Measurements from ENCODE around the gene FRMPD4. TPM values are rescaled to one million over a fixed set of nuclear protein-coding genes. Genes with fewer than 3 reads are reported as not detected.
"Not testable (repeated sequence)": the region's sequence is repeated elsewhere in the genome, so short reads cannot be mapped to it uniquely, and the experiment has no call there.

The FRMPD4 gene
- total RNA-seq, 1 donor from 2014 or later = 2.8 TPM

- no peak for DNase-seq
- Histone ChIP-seq H3K9me3 (replicated peaks) (no peaks in the 10 kb centered on the region), H3K27ac (replicated peaks) (no peak overlapping the region), H3K36me3 (no peaks in the 10 kb centered on the region), H3K27me3 (ENCODE audit: low read depth) (no peaks in the 10 kb centered on the region), H3K4me3 (no peak overlapping the region), H3K4me1 (no peaks in the 10 kb centered on the region)
- no peak for TF ChIP-seq CTCF (IDR thresholded peaks at IDR 0.05; ENCODE audit: borderline replicate concordance)
- intact Hi-C loops (cut with micrococcal nuclease) = no loop called here
Observed at GRCh38 chrX:12505127-12505526, 366.9 kb downstream of the FRMPD4 start.

DNA sequence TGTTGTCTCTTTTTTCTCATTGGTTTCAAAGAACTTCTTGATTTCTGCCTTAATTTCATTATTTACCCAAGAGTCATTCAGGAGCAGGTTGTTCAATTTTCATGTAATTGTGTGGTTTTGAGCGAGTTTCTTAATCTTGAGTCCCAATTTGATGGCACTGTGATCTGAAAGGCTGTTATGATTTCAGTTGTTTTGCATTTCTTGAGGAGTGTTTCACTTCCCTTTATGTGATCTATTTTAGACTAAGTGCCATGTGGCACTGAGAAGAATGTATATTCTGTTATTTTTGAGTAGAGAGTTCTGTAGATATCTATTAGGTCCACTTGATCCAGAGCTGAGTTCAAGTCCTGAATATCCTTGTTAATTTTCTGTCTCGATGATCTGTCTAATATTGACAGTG is 377.1 kb downstream of the FRMPD4 start:
- H3K27me3 ChIP-seq (ENCODE audit: low read depth); H3K27ac ChIP-seq (replicated peaks); intact Hi-C loops (cut with micrococcal nuclease); DNase-seq; H3K36me3 ChIP-seq; H3K4me1 ChIP-seq; H3K4me3 ChIP-seq; H3K9me3 ChIP-seq (replicated peaks): not testable (repeated sequence)

DNA sequence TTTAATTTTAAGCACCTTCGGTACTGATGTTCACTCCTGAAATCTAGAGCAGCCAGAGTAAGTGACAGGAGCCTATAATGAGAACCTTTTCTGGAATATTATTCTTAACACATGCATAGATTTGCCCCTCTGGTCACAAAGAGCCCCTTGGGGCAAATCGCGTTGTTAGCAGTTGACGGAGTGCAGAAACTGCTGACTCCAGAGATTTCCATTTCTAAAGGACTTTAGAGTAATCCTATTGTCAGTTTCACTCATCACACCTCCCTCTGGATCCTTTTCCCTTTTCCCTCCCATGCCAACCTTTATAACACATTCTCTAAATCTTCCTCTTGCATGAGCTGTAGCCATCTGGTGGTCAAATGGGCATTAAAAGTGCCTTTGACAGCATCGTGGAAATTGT is 388.0 kb downstream of the FRMPD4 start:
- Histone ChIP-seq H3K9me3 (replicated peaks) (no peaks in the 10 kb centered on the region), H3K36me3 (no peaks in the 10 kb centered on the region), H3K27ac (replicated peaks) (no peak overlapping the region), H3K27me3 (ENCODE audit: low read depth) (no peaks in the 10 kb centered on the region), H3K4me3 (no peak overlapping the region), H3K4me1 (no peaks in the 10 kb centered on the region)
- DNase-seq = no peak
- intact Hi-C loops (cut with micrococcal nuclease) = no loop called here
- TF ChIP-seq CTCF (IDR thresholded peaks at IDR 0.05; ENCODE audit: borderline replicate concordance) = no peak

- H3K4me3 ChIP-seq; H3K27ac ChIP-seq (replicated peaks); H3K27me3 ChIP-seq (ENCODE audit: low read depth); DNase-seq; H3K4me1 ChIP-seq; H3K9me3 ChIP-seq (replicated peaks); H3K36me3 ChIP-seq; intact Hi-C loops (cut with micrococcal nuclease): not testable (repeated sequence)
Observed at GRCh38 chrX:12538096-12538495, 399.8 kb downstream of the FRMPD4 start.

- H3K4me1 ChIP-seq; H3K36me3 ChIP-seq; DNase-seq; H3K9me3 ChIP-seq (replicated peaks); H3K27me3 ChIP-seq (ENCODE audit: low read depth); H3K27ac ChIP-seq (replicated peaks); intact Hi-C loops (cut with micrococcal nuclease); H3K4me3 ChIP-seq: not testable (repeated sequence)
Observed at GRCh38 chrX:12542251-12542650, 404.0 kb downstream of the FRMPD4 start.

GRCh38 chrX:12548341-12548740 is 410.1 kb downstream of the FRMPD4 start:
- Histone ChIP-seq H3K4me3 (no peak overlapping the region), H3K27ac (replicated peaks) (no peak overlapping the region), H3K27me3 (ENCODE audit: low read depth) (no peaks in the 10 kb centered on the region), H3K9me3 (replicated peaks) (no peaks in the 10 kb centered on the region), H3K4me1 (no peaks in the 10 kb centered on the region), H3K36me3 (no peaks in the 10 kb centered on the region)
- TF ChIP-seq CTCF (IDR thresholded peaks at IDR 0.05; ENCODE audit: borderline replicate concordance) = no peak
- DNase-seq = no peak
- intact Hi-C loops (cut with micrococcal nuclease) = no loop called here

GRCh38 chrX:12548746-12549145 is 410.5 kb downstream of the FRMPD4 start:
- Histone ChIP-seq H3K4me3 (no peak overlapping the region), H3K27ac (replicated peaks) (no peak overlapping the region), H3K36me3 (no peaks in the 10 kb centered on the region), H3K4me1 (no peaks in the 10 kb centered on the region), H3K9me3 (replicated peaks) (no peaks in the 10 kb centered on the region), H3K27me3 (ENCODE audit: low read depth) (no peaks in the 10 kb centered on the region)
- intact Hi-C loops (cut with micrococcal nuclease) = no loop called here
- no peak for DNase-seq
- TF ChIP-seq CTCF (IDR thresholded peaks at IDR 0.05; ENCODE audit: borderline replicate concordance) = no peak
